CD4-positive, alpha-beta memory T cell (primary cell): ENCODE measurements around the gene TOMM40L. TPM values are rescaled to one million over a fixed set of nuclear protein-coding genes. Genes with fewer than 3 reads are reported as not detected.

Experiments
- CTCF ChIA-PET: fragments of 350-600 bp; sonication (Branson Sonifier 250); formaldehyde crosslinking; loops from one replicate; lab custom pipeline; 2021; ENCODE audit warnings: inconsistent platforms; ENCODE audit not compliant: partially characterized antibody; lab: Charles Lee
- POLR2A ChIA-PET: fragments of 350-600 bp; sonication (Branson Sonifier 250); formaldehyde crosslinking; loops from one replicate; lab custom pipeline; 2021; ENCODE audit not compliant: partially characterized antibody; lab: Charles Lee
- DNase-seq, 5 donors: peaks; one replicate each; pipeline versions ENCODE4 v3.0.0 to v3.0.0-alpha.2; 2020 to 2022; ENCODE audit warnings: mixed read lengths in 1 of 5
- H3K27ac ChIP-seq: one replicate; pipeline ENCODE4 v1.7.0; 2013; ENCODE audit warnings: low read depth, low read length
- H3K27me3 ChIP-seq: 2 replicates; pipeline ENCODE4 v1.7.0; 2013; ENCODE audit warnings: mild to moderate bottlenecking, low read length, moderate library complexity; ENCODE audit not compliant: insufficient read depth
- H3K36me3 ChIP-seq: 2 replicates; pipeline ENCODE4 v1.7.0; 2013; ENCODE audit warnings: mild to moderate bottlenecking, low read length, moderate library complexity; ENCODE audit not compliant: insufficient read depth
- H3K4me1 ChIP-seq: 2 replicates; pipeline ENCODE4 v1.7.0; 2013; ENCODE audit warnings: mild to moderate bottlenecking, low read length, moderate library complexity; ENCODE audit not compliant: insufficient read depth
- H3K4me3 ChIP-seq, 2 donors: one replicate each; pipeline ENCODE4 v1.7.0; 2013; ENCODE audit warnings: low read length in 2 of 2, mild to moderate bottlenecking in 1 of 2
- H3K9me3 ChIP-seq, 2 donors: one replicate each; pipeline ENCODE4 v1.7.0; 2013; ENCODE audit warnings: low read length in 2 of 2, control low read depth in 1 of 2; ENCODE audit not compliant: control insufficient read depth in 1 of 2
- H3K27ac Mint-ChIP-seq, 7 donors: one replicate each; pipeline ENCODE4 v1.8.0; 2020 to 2021; ENCODE audit warnings: mixed read lengths in 7 of 7, mild to moderate bottlenecking in 6 of 7, inconsistent platforms in 3 of 7, moderate library complexity in 3 of 7
- H3K27me3 Mint-ChIP-seq, 2 donors: one replicate each; pipeline ENCODE4 v1.8.0; 2020 to 2021; ENCODE audit warnings: mixed read lengths in 2 of 2
- H3K36me3 Mint-ChIP-seq, 2 donors: one replicate each; pipeline ENCODE4 v1.8.0; 2020 to 2021; ENCODE audit warnings: mixed read lengths in 2 of 2, inconsistent platforms in 1 of 2, mild to moderate bottlenecking in 1 of 2
- H3K4me1 Mint-ChIP-seq, 4 donors: one replicate each; pipeline ENCODE4 v1.8.0; 2020 to 2021; ENCODE audit warnings: mixed read lengths in 4 of 4, mild to moderate bottlenecking in 1 of 4
- H3K4me3 Mint-ChIP-seq, 8 donors: one replicate each; pipeline ENCODE4 v1.8.0; 2020 to 2021; ENCODE audit warnings: mixed read lengths in 8 of 8, mild to moderate bottlenecking in 7 of 8, moderate library complexity in 6 of 8, inconsistent platforms in 3 of 8
- H3K9me3 Mint-ChIP-seq, 8 donors: one replicate each; pipeline ENCODE4 v1.8.0; 2020 to 2021; ENCODE audit warnings: mixed read lengths in 8 of 8, mild to moderate bottlenecking in 5 of 8, inconsistent platforms in 3 of 8, moderate library complexity in 1 of 8
- intact Hi-C: fragments of 100-400 bp; cut with micrococcal nuclease; formaldehyde crosslinking; loops from one replicate; pipeline ENCODE4 v1.15.1; 2023
- polyA plus RNA-seq, 2 donors: library from polyadenylated mRNA; unstranded; fragments of 300-500 nt; fragmentation: Illumina TruSeq; gene quantifications; one replicate each; pipeline ENCODE4 v1.2.3, GENCODE V29; 2021
- total RNA-seq, 2 experiments: library from RNA; stranded (reverse); gene quantifications; one replicate each; pipeline ENCODE4 v1.2.3, GENCODE V29; 2021

Gene TOMM40L
- total and polyA plus RNA-seq, 4 experiments from 2014 or later: 2.9 to 8.8 (median 7.5) TPM

DNA sequence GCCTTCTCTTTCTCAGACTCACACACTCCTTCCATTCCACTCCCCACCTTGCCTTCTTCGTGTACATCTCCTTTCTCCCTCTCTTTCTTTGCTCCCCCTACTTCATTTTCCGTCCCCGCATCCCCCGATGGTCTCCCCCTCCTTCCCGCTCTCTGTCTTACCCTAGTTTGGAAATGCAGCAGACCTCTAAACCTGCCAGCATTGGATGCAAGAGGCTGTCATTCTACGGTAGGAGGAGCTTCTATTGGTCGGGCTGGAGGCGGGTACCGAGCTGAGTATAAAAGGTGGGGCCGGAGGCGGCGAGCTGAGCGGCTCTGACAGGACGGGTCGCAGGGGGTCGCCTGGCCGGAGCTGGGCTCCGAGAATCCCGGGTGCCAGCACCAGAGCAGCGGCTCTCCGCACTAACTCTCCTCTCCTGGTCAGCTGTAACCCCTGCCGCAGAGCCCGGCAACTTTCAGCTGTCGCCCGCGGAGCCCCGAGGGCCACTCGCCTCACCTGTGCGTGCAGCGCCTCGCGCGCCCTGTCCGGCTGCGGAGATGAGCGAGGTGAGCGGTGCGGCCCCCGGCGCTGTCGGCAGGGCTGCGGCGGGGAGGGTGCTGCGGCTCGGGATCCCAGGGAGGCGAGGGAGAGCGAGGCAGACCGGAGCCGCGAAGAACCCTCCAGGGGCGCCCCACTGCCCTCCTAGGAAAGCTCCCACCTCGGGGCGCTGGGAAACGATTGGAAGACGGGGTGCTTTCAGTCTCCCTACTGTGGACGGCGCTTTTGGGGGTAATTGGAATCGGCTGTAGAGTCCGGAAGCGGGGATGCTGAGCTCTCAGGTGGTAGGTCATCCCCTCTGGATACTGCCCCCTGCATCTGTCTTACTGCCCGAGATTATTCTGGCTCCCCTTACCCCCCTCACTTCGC lies 32.8 kb downstream of the TOMM40L start, which contains the start of gene PCP4L1:
Gene PCP4L1, plus strand, starts transcription at position 307 of the 906 bp plus-strand sequence. Its CDS starts 230 bp downstream, at position 537.
- Histone ChIP-seq H3K4me1 (peaks cover 5% of the 10 kb centered on the region), H3K36me3 (no peaks in the 10 kb centered on the region), H3K9me3 (no peaks in the 10 kb centered on the region), H3K4me3 (no peak within 1 kb of the TSS), H3K27ac (no peak within 1 kb of the TSS), H3K27me3 (peaks cover 31% of the 10 kb centered on the region)
- ChIA-PET CTCF (interaction anchor here (0.8 to 1.2 kb wide), 3 partner anchors 9 to 124 kb away, joined by 3 read pairs; partner anchors contain the start of gene TOMM40L), POLR2A (interaction anchor here (1.2 to 1.6 kb wide), 3 partner anchors 47 to 141 kb away, joined by 3 to 4 read pairs (median 3); partner anchors contain the start of genes NDUFS2, NIT1 and PFDN2)
- Mint-ChIP-seq H3K27ac (peak within 1 kb of the TSS in 2 of 7 donors; percentile 3 to 66), H3K9me3 (peaks cover 3 to 30% (median 24%) of the 10 kb centered on the region in 8 donors), H3K36me3 (peaks cover 7 to 9% of the 10 kb centered on the region in 2 donors), H3K4me1 (peaks cover 7 to 17% (median 13%) of the 10 kb centered on the region in 4 donors), H3K27me3 (peaks cover 40 to 49% of the 10 kb centered on the region in 2 donors), H3K4me3 (peak within 1 kb of the TSS; percentile 60 to 79 (median 70))
- peak in 4 of 5 donors; percentile 16 to 27 (median 22) for DNase-seq
- intact Hi-C loops: no loop called here

- intact Hi-C loops: no loop called here
- H3K27ac ChIP-seq: no peak overlapping the region
- peaks cover 31% of the 10 kb centered on the region for H3K27me3 ChIP-seq
- DNase-seq: no peak
- peaks cover 7 to 9% of the 10 kb centered on the region in 2 donors for H3K36me3 Mint-ChIP-seq
- no peak overlapping the region for H3K4me3 ChIP-seq
- H3K4me1 Mint-ChIP-seq: peaks cover 7 to 17% (median 13%) of the 10 kb centered on the region in 4 donors
- peaks cover 3 to 30% (median 24%) of the 10 kb centered on the region in 8 donors for H3K9me3 Mint-ChIP-seq
- H3K9me3 ChIP-seq: no peaks in the 10 kb centered on the region
- H3K27ac Mint-ChIP-seq: no peak overlapping the region
- H3K27me3 Mint-ChIP-seq: peaks cover 40 to 49% of the 10 kb centered on the region in 2 donors
- ChIA-PET CTCF (interaction anchor here (0.8 to 1.0 kb wide), 2 partner anchors 9 to 34 kb away, joined by 3 read pairs; partner anchors contain the start of gene TOMM40L), POLR2A (interaction anchor here (1.2 to 1.6 kb wide), 2 partner anchors 47 to 57 kb away, joined by 3 to 4 read pairs; partner anchors contain the start of gene NDUFS2)
- peak overlapping the region; percentile 36 to 79 (median 69) for H3K4me3 Mint-ChIP-seq
- H3K4me1 ChIP-seq: peaks cover 5% of the 10 kb centered on the region
- H3K36me3 ChIP-seq: no peaks in the 10 kb centered on the region
Observed at GRCh38 chr1:161259345-161259702, 33.5 kb downstream of the TOMM40L start.

DNA sequence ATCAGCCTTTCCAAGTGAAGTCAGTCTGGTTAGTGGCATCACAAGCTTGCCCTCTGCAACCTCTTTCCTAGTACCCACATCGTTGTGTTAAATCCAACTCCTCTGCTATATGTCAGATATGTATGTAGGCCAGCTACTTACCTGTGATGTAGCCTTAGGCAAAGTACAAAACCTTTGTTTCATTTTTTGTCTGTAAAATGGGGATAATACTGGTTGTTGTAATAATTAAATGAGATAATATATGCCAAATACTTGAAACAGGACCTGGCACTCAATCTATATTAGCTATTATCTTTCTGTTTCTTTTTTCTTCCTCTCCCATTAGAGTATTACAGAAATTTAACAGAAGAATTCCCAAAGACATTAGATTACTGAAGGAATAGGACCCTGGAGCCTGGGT lies 33.9 kb downstream of the TOMM40L start:
- ChIA-PET POLR2A (interaction anchor here (1.6 kb wide), 1 partner anchor 57 kb away, joined by 3 read pairs; the partner anchor contains the start of gene NDUFS2), CTCF (interaction anchor here (1.0 kb wide), 1 partner anchor 34 kb away, joined by 3 read pairs; the partner anchor contains the start of gene TOMM40L)
- no peak for DNase-seq
- Histone ChIP-seq H3K27ac (no peak overlapping the region), H3K4me1 (peaks cover 5% of the 10 kb centered on the region), H3K9me3 (no peaks in the 10 kb centered on the region), H3K36me3 (no peaks in the 10 kb centered on the region), H3K27me3 (peaks cover 31% of the 10 kb centered on the region), H3K4me3 (no peak overlapping the region)
- H3K36me3 Mint-ChIP-seq: peaks cover 7 to 9% of the 10 kb centered on the region in 2 donors
- peaks cover 3 to 30% (median 24%) of the 10 kb centered on the region in 8 donors for H3K9me3 Mint-ChIP-seq
- no peak overlapping the region for H3K27ac Mint-ChIP-seq
- H3K4me3 Mint-ChIP-seq: peak overlapping the region in 7 of 8 donors; percentile 32 to 79 (median 59)
- intact Hi-C loops: no loop called here
- H3K27me3 Mint-ChIP-seq: peaks cover 43 to 51% of the 10 kb centered on the region in 2 donors
- peaks cover 7 to 17% (median 13%) of the 10 kb centered on the region in 4 donors for H3K4me1 Mint-ChIP-seq

GRCh38 chr1:161260376-161261260 lies 34.8 kb downstream of the TOMM40L start:
- H3K27me3 Mint-ChIP-seq: peaks cover 46 to 53% of the 10 kb centered on the region in 2 donors
- Histone ChIP-seq H3K27ac (no peak overlapping the region), H3K27me3 (peaks cover 31% of the 10 kb centered on the region), H3K4me1 (peaks cover 5% of the 10 kb centered on the region), H3K9me3 (no peaks in the 10 kb centered on the region), H3K4me3 (no peak overlapping the region), H3K36me3 (no peaks in the 10 kb centered on the region)
- no peak overlapping the region for H3K27ac Mint-ChIP-seq
- ChIA-PET POLR2A (interaction anchor here (0.6 kb wide), 1 partner anchor 163 kb away, joined by 3 read pairs; no protein-coding TSS in a partner anchor), CTCF (no interaction called here)
- H3K9me3 Mint-ChIP-seq: peaks cover 3 to 30% (median 24%) of the 10 kb centered on the region in 8 donors
- DNase-seq: no peak
- H3K4me3 Mint-ChIP-seq: peak overlapping the region in 1 of 8 donors; percentile 50
- peaks cover 7 to 17% (median 13%) of the 10 kb centered on the region in 4 donors for H3K4me1 Mint-ChIP-seq
- peaks cover 7 to 9% of the 10 kb centered on the region in 2 donors for H3K36me3 Mint-ChIP-seq
- intact Hi-C loops: no loop called here

DNA sequence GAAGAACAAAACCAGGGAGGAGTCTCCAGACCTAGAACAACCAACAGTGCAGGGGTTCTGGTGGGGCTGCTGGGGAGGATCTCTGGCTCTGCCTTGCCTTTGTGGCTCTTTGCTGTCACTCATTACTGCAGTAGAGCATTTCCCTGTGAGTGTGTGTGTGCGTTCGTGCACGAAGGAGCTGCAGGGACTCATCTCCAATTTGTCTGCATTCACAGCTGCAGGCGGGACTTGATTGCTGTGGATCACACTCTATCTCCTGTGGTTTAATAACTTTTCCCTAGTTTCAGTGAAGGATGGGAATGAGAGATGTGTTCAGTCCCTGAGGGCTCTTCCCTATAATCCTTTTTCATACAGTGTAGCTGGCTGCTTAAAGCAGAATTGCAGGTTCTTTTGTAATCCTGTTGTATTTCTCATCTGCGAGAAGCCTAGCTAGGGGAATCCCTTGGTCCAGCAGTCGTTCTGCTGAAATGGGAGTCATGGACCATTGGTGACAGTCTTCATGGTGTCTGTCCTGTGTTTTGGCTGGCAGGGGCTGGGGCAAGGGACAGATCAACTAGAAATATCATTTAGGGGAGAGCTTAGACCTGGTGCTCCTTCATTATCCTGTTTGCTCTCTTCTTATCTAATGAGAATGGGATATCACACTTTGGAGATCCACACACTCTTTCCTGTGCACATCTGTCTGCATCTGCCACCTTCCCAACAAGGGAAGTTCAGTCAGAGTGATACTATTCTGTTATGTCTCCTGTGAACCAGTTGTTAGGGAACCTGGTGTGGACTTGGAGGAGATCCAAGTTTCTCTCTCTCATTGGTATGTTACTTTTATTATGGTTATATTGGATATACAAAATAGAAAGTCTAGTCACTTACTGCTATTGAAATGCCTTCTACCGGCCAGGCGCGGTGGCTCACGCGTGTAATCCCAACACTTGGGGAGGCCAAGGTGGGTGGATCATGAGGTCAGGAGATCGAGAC lies 35.7 kb downstream of the TOMM40L start:
- Mint-ChIP-seq H3K4me3 (no peak overlapping the region), H3K27ac (no peak overlapping the region), H3K27me3 (peaks cover 44 to 53% of the 10 kb centered on the region in 2 donors), H3K36me3 (peaks cover 7 to 9% of the 10 kb centered on the region in 2 donors), H3K4me1 (peaks cover 7 to 17% (median 13%) of the 10 kb centered on the region in 4 donors), H3K9me3 (peaks cover 3 to 22% (median 19%) of the 10 kb centered on the region in 8 donors)
- H3K4me3 ChIP-seq: no peak overlapping the region
- H3K9me3 ChIP-seq: no peaks in the 10 kb centered on the region
- ChIA-PET CTCF (interaction anchor here (1.1 kb wide), 1 partner anchor 120 kb away, joined by 3 read pairs; no protein-coding TSS in a partner anchor), POLR2A (interaction anchor here (0.6 kb wide), 1 partner anchor 164 kb away, joined by 3 read pairs; no protein-coding TSS in a partner anchor)
- intact Hi-C loops: no loop called here
- H3K27ac ChIP-seq: no peak overlapping the region
- DNase-seq: no peak
- H3K4me1 ChIP-seq: peaks cover 5% of the 10 kb centered on the region
- H3K27me3 ChIP-seq: peaks cover 31% of the 10 kb centered on the region
- no peaks in the 10 kb centered on the region for H3K36me3 ChIP-seq

GRCh38 chr1:161265305-161265704 lies 39.4 kb downstream of the TOMM40L start:
- H3K9me3 Mint-ChIP-seq: no peaks in the 10 kb centered on the region
- CTCF ChIA-PET: no interaction called here
- intact Hi-C loops: no loop called here
- H3K4me1 ChIP-seq: no peaks in the 10 kb centered on the region
- no peak for DNase-seq
- H3K36me3 ChIP-seq: no peaks in the 10 kb centered on the region
- no peaks in the 10 kb centered on the region for H3K9me3 ChIP-seq
- H3K4me1 Mint-ChIP-seq: peaks cover 0 to 1% (median 0%) of the 10 kb centered on the region in 4 donors
- POLR2A ChIA-PET: no interaction called here
- H3K27me3 Mint-ChIP-seq: peaks cover 26% of the 10 kb centered on the region in 2 donors
- no peak overlapping the region for H3K4me3 ChIP-seq
- H3K27me3 ChIP-seq: peaks cover 15% of the 10 kb centered on the region
- H3K4me3 Mint-ChIP-seq: no peak overlapping the region
- no peaks in the 10 kb centered on the region for H3K36me3 Mint-ChIP-seq
- no peak overlapping the region for H3K27ac ChIP-seq
- no peak overlapping the region for H3K27ac Mint-ChIP-seq
